Mammary epithelial cell (primary cell): ENCODE measurements around the gene FPR3.

Experiments
- EZH2 ChIP-seq: IDR thresholded peaks from 2 replicates; pipeline ENCODE4 v1.6.1; 2012; ENCODE audit warnings: low read length, inconsistent platforms, borderline replicate concordance
- TF ChIP-seq, protein P1 (sequence below), 2 donors: IDR thresholded peaks in 1 of 2; conservative IDR thresholded peaks in 1 of 2; 2 replicates each; pipeline ENCODE4 v1.5.1; 2011 to 2012; ENCODE audit warnings: inconsistent platforms in 2 of 2, low read length in 2 of 2, mild to moderate bottlenecking in 2 of 2, control low read depth in 1 of 2, low read depth in 1 of 2; ENCODE audit not compliant: insufficient read depth in 1 of 2; ENCODE audit errors: extremely low read depth in 1 of 2

DNA sequence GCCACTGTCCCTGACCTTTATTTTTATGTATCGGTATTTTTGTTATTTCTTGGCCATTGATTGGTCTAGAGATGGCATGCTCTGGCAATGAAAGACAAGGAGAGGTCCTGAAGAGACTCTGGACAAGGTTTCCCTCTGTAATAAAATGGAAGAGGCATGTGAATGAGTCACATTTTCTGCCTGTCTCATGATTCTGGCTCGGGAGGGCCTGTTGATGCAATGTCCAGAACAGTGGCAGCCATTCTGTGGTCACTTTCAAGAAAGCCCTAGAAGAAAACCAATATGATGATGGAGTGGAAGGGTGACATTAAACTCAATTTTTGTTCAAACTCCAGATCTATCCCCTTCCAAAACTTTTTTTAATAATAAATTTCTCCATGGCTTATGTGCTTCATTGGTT lies 2.0 kb upstream of the FPR3 start:
- TF ChIP-seq, protein P1, sequence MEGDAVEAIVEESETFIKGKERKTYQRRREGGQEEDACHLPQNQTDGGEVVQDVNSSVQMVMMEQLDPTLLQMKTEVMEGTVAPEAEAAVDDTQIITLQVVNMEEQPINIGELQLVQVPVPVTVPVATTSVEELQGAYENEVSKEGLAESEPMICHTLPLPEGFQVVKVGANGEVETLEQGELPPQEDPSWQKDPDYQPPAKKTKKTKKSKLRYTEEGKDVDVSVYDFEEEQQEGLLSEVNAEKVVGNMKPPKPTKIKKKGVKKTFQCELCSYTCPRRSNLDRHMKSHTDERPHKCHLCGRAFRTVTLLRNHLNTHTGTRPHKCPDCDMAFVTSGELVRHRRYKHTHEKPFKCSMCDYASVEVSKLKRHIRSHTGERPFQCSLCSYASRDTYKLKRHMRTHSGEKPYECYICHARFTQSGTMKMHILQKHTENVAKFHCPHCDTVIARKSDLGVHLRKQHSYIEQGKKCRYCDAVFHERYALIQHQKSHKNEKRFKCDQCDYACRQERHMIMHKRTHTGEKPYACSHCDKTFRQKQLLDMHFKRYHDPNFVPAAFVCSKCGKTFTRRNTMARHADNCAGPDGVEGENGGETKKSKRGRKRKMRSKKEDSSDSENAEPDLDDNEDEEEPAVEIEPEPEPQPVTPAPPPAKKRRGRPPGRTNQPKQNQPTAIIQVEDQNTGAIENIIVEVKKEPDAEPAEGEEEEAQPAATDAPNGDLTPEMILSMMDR (conservative IDR thresholded peaks at IDR 0.05 in 1 of 2, IDR thresholded peaks at IDR 0.05 in 1 of 2; ENCODE audit: extremely low read depth in 1 of 2, insufficient read depth in 1 of 2, low read depth in 1 of 2, low read length in 2 of 2), result no peak
- no peak for TF ChIP-seq EZH2
